GM11168 (cell line): ENCODE data around the gene MOB2.

Source experiments
- in situ Hi-C: fragments of 300-500 bp; cut with MboI; formaldehyde crosslinking; loops from one replicate; pipeline ENCODE4 v1.12.0; 2022; ENCODE audit warnings: low sequenced_read_pairs; ENCODE audit not compliant: unreplicated experiment

Gene MOB2

GRCh38 chr11:1519028-1520010, 32.7 kb upstream of the MOB2 start:
- in situ Hi-C loops, result loop anchor here (25.0 kb wide), 1 partner anchor 307 kb away; the partner anchor contains the start of gene MUC5B

GRCh38 chr11:1518301-1518700, 31.7 kb upstream of the MOB2 start:
- in situ Hi-C loops, result loop anchor here (25.0 kb wide), 1 partner anchor 306 kb away; the partner anchor contains the start of gene MUC5B

- in situ Hi-C loops, result loop anchor here (25.0 kb wide), 1 partner anchor 305 kb away; the partner anchor contains the start of gene MUC5B
Observed at GRCh38 chr11:1517117-1518005, 30.8 kb upstream of the MOB2 start.

GRCh38 chr11:1516273-1517067, 29.9 kb upstream of the MOB2 start:
- in situ Hi-C loops, result loop anchor here (25.0 kb wide), 1 partner anchor 304 kb away; the partner anchor contains the start of gene MUC5B

GRCh38 chr11:1515082-1516060, 28.8 kb upstream of the MOB2 start:
- in situ Hi-C loops, result loop anchor here (25.0 kb wide), 1 partner anchor 303 kb away; the partner anchor contains the start of gene MUC5B

- in situ Hi-C loops, result loop anchor here (25.0 kb wide), 1 partner anchor 302 kb away; the partner anchor contains the start of gene MUC5B
Observed at GRCh38 chr11:1514336-1515061, 27.9 kb upstream of the MOB2 start.

GRCh38 chr11:1513326-1514296, 27.0 kb upstream of the MOB2 start:
- in situ Hi-C loops, result loop anchor here (25.0 kb wide), 1 partner anchor 301 kb away; the partner anchor contains the start of gene MUC5B

GRCh38 chr11:1512531-1513258, 26.1 kb upstream of the MOB2 start:
- in situ Hi-C loops, result loop anchor here (25.0 kb wide), 1 partner anchor 300 kb away; the partner anchor contains the start of gene MUC5B

GRCh38 chr11:1511937-1512496, 25.4 kb upstream of the MOB2 start:
- in situ Hi-C loops, result loop anchor here (25.0 kb wide), 1 partner anchor 300 kb away; the partner anchor contains the start of gene MUC5B

- in situ Hi-C loops, result loop anchor here (25.0 kb wide), 1 partner anchor 299 kb away; the partner anchor contains the start of gene MUC5B
Observed at GRCh38 chr11:1510928-1511327, 24.3 kb upstream of the MOB2 start.

GRCh38 chr11:1510351-1510750, 23.8 kb upstream of the MOB2 start:
- in situ Hi-C loops, result loop anchor here (25.0 kb wide), 1 partner anchor 298 kb away; the partner anchor contains the start of gene MUC5B

GRCh38 chr11:1509626-1510255, 23.2 kb upstream of the MOB2 start:
- in situ Hi-C loops, result loop anchor here (25.0 kb wide), 1 partner anchor 297 kb away; the partner anchor contains the start of gene MUC5B

- in situ Hi-C loops, result loop anchor here (25.0 kb wide), 1 partner anchor 297 kb away; the partner anchor contains the start of gene MUC5B
Observed at GRCh38 chr11:1508986-1509385, 22.4 kb upstream of the MOB2 start.

GRCh38 chr11:1508491-1508891, 21.9 kb upstream of the MOB2 start:
- in situ Hi-C loops, result loop anchor here (25.0 kb wide), 1 partner anchor 296 kb away; the partner anchor contains the start of gene MUC5B
